ENCODE measurements around the gene FPR1. TPM values are rescaled to one million over a fixed set of nuclear protein-coding genes. Genes with fewer than 3 reads are reported as not detected.
"Not testable (repeated sequence)": the region's sequence is repeated elsewhere in the genome, so short reads cannot be mapped to it uniquely, and the experiment has no call there.

Gene FPR1
- total RNA-seq, 1 donor from 2014 or later, result not detected

DNA sequence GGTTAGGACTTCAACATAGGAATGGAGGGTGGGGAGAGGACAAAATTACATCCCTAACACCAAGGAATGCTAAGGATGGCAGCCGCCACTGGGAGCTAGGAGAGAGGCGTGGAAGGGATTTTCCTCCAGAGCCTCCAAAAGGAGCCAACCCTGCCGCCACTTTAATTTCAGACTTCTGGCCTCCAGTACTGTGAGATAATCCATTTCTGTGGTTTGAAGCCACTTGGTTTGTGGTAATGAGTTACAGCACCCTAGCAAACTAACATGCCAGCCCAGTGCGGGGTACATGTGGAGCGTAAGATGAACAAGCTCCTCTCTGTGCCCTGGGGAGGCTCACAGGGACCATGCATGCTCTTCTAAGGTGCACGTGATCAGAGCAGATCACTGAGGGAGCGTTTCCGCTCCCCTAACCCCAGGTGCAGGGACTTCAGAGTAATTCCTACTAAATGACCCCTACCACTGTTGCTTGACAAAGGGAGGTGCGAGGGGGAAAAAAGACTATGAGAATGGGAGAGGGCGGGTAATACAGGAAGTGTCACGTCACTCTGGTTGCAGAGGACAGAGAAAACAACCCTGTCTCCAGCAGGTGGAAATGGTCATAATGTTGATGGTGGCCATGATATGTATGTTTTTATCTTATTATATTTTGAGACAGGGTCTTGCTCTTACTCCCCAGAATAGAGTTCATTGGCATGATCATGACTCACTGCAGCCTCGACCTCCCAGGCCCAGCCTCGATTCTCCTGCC is 12.0 kb downstream of the FPR1 start:
- H3K36me3 ChIP-seq (ENCODE audit: control insufficient read depth, insufficient read depth, low read length), result no peaks in the 10 kb centered on the region
- no peak for DNase-seq (ENCODE audit: low read depth)
- H3K4me3 ChIP-seq (ENCODE audit: low read depth, low read length), result no peak overlapping the region
- no peaks in the 10 kb centered on the region for H3K27me3 ChIP-seq (ENCODE audit: control insufficient read depth, insufficient read depth, low read length)
- TF ChIP-seq, protein P1, sequence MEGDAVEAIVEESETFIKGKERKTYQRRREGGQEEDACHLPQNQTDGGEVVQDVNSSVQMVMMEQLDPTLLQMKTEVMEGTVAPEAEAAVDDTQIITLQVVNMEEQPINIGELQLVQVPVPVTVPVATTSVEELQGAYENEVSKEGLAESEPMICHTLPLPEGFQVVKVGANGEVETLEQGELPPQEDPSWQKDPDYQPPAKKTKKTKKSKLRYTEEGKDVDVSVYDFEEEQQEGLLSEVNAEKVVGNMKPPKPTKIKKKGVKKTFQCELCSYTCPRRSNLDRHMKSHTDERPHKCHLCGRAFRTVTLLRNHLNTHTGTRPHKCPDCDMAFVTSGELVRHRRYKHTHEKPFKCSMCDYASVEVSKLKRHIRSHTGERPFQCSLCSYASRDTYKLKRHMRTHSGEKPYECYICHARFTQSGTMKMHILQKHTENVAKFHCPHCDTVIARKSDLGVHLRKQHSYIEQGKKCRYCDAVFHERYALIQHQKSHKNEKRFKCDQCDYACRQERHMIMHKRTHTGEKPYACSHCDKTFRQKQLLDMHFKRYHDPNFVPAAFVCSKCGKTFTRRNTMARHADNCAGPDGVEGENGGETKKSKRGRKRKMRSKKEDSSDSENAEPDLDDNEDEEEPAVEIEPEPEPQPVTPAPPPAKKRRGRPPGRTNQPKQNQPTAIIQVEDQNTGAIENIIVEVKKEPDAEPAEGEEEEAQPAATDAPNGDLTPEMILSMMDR (IDR thresholded peaks at IDR 0.05; ENCODE audit: insufficient read depth, low read length, poor library complexity, severe bottlenecking), result no peak

DNA sequence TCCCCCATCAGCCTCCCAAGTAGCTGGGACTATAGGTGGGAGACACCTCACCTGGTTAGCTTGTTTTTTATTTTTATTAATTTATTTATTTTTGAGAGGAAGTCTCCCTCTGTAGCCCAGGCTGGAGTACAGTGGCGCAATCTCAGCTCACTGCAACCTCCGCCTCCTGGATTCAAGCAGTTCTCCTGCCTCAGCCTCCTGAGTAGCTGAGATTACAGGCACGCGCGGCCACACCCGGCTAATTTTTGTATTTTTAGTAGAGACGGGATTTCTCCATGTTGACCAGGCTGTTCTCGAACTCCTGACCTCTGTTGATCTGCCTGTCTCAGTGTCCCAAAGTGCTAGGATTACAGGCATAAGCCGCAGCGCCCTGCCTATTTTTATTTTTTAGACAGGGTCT is 13.2 kb downstream of the FPR1 start:
- not testable (repeated sequence) for H3K4me3 ChIP-seq (ENCODE audit: low read depth, low read length); H3K36me3 ChIP-seq (ENCODE audit: control insufficient read depth, insufficient read depth, low read length); DNase-seq (ENCODE audit: low read depth); H3K27me3 ChIP-seq (ENCODE audit: control insufficient read depth, insufficient read depth, low read length)

DNA sequence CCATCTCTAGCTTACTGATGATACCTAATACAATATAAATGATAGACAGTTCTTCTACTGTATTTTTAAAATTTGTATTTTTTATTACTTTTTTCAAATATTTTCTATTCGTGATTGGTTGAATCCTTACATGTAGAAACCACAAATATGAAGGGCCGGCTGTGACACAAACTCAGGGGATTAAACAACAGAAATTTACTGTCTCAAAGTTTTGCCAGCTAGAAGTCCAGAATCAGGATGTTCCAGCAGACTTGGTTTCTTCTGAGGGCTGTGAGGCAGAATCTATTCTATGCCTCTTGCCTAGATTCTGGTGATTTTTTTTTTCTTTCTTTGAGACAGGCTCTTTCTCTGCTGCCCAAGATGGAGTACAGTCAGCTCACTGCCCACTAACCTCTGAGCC is 13.8 kb downstream of the FPR1 start:
- Histone ChIP-seq H3K27me3 (ENCODE audit: control insufficient read depth, insufficient read depth, low read length) (no peaks in the 10 kb centered on the region), H3K36me3 (ENCODE audit: control insufficient read depth, insufficient read depth, low read length) (no peaks in the 10 kb centered on the region), H3K4me3 (ENCODE audit: low read depth, low read length) (no peak overlapping the region)
- DNase-seq (ENCODE audit: low read depth), result no peak
- TF ChIP-seq, protein P1 (IDR thresholded peaks at IDR 0.05; ENCODE audit: insufficient read depth, low read length, poor library complexity, severe bottlenecking), result no peak

DNA sequence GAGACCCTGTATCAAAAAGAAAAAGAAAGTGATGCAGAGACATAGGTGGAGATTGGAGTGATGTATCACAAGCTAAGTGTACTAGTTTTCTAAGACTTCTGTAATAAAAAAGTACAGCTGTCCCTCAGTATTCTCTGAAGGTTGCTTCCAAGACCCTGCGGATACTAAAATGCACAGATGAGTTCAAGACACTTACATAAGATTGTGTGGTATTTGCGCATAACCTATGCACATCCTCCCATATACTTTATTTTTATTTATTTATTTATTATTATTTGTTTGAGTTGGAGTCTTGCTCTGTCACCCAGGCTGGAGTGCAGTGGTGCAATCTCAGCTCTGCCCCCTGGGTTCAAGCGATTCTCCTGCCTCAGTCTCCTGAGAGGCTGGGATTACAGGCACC is 14.3 kb downstream of the FPR1 start:
- no peaks in the 10 kb centered on the region for H3K27me3 ChIP-seq (ENCODE audit: control insufficient read depth, insufficient read depth, low read length)
- H3K4me3 ChIP-seq (ENCODE audit: low read depth, low read length), result no peak overlapping the region
- no peak for DNase-seq (ENCODE audit: low read depth)
- no peaks in the 10 kb centered on the region for H3K36me3 ChIP-seq (ENCODE audit: control insufficient read depth, insufficient read depth, low read length)
- TF ChIP-seq, protein P1 (IDR thresholded peaks at IDR 0.05; ENCODE audit: insufficient read depth, low read length, poor library complexity, severe bottlenecking), result no peak

DNA sequence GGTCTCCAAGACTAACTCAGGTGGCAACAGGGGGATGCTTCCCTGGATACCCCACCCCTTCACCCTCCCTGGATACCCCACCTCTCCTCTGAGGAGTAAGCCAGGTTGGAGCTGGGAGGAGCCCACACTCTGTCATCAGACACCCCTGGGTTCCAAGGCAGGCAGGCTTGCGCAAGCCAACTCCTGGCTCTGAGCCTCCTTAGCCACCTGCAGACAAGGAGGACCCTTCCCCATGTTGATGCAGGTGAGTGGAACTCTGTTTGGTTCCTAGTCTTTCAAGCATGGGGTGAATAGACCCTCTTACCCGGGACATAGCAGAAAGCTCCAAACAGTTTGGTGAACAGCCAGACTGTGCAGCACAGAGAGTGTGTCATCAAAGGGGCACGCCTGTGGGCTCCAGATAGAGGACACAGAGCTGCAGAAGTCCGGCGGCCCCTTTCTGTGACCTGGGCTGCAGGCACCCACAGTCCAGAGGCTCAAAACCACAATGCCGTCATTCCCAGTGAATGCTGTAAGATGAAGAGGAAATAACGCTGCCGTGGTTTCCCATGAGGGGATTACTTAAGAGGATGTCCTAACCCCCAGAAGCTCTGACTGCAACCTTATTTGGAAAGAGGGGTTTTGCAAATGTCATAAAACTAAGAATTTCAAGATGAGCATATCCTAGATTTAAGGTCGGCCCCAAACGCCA is 15.8 kb downstream of the FPR1 start:
- Histone ChIP-seq H3K4me3 (ENCODE audit: low read depth, low read length) (no peak overlapping the region), H3K36me3 (ENCODE audit: control insufficient read depth, insufficient read depth, low read length) (no peaks in the 10 kb centered on the region), H3K27me3 (ENCODE audit: control insufficient read depth, insufficient read depth, low read length) (no peaks in the 10 kb centered on the region)
- TF ChIP-seq, protein P1 (IDR thresholded peaks at IDR 0.05; ENCODE audit: insufficient read depth, low read length, poor library complexity, severe bottlenecking), result no peak
- DNase-seq (ENCODE audit: low read depth), result no peak

DNA sequence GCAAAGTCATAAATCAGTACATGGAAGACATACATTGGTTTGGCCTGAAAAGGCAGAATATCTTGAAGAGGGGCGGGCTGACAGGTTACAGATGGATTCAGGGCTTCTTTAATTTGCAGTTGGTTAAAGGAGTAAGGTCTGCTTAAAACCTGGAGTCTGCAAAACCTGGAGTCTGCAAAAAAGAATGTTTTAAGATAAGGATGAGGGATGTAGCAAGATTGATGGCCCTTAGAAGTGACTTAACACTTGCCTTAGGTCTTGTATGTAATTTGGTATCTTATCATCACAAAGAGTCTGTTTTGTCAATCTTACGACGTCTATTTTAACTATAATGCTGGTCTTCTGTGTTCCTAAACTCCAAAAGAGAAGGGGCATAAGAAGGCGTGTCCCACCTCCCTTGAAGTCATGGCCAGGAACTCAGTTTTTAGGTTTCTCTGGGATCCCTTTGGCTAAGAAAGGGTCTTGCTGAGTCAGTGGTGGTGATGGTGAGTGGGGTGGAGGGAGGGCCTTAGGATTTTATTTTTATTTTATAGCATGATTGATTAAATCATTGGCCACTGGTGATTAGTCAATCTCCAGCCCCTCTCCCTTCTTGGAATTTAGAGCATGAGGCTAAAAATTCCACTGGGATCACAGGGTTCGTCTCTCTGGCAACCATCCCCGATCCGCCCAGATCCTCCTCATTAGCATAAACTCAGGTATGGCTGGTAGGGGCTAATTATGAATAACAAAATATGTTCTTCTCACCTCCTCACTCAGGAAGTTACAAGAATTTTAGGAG is 17.7 kb downstream of the FPR1 start:
- Histone ChIP-seq H3K27me3 (ENCODE audit: control insufficient read depth, insufficient read depth, low read length) (no peaks in the 10 kb centered on the region), H3K36me3 (ENCODE audit: control insufficient read depth, insufficient read depth, low read length) (no peaks in the 10 kb centered on the region), H3K4me3 (ENCODE audit: low read depth, low read length) (no peak overlapping the region)
- TF ChIP-seq, protein P1 (IDR thresholded peaks at IDR 0.05; ENCODE audit: insufficient read depth, low read length, poor library complexity, severe bottlenecking), result no peak
- DNase-seq (ENCODE audit: low read depth), result no peak
